Right atrium auricular region (tissue), 2 donors: Measurements from ENCODE around the gene FHIT. TPM values are rescaled to one million over a fixed set of nuclear protein-coding genes. Genes with fewer than 3 reads are reported as not detected.

Experiments used
- DNase-seq: peaks from one replicate; pipeline ENCODE4 v3.0.0-alpha.2; 2019; ENCODE audit warnings: low spot score
- H3K27ac ChIP-seq, 2 donors: fragments of 200-600 bp; sonication (generic); 1 replicate in 1 of 2; 2 replicates in 1 of 2; pipeline ENCODE4 v1.5.1; 2016 to 2019
- H3K27me3 ChIP-seq, 2 donors: fragments of 200-600 bp; sonication (generic); one replicate each; pipeline versions ENCODE4 v1.5.1 to v1.6.0; 2017 to 2019
- H3K36me3 ChIP-seq: fragments of 200-600 bp; sonication (generic); one replicate; pipeline ENCODE4 v1.5.1; 2016
- H3K4me1 ChIP-seq, 2 donors: fragments of 200-600 bp; sonication (generic); one replicate each; pipeline versions ENCODE4 v1.5.1 to v1.6.0; 2017 to 2019
- H3K4me3 ChIP-seq, 2 donors: fragments of 200-600 bp; sonication (generic); 1 replicate in 1 of 2; 2 replicates in 1 of 2; pipeline ENCODE4 v1.5.1; 2017 to 2019; ENCODE audit warnings: mild to moderate bottlenecking in 1 of 2, moderate library complexity in 1 of 2
- H3K9me3 ChIP-seq, 2 donors: fragments of 200-600 bp; sonication (generic); one replicate each; pipeline ENCODE4 v1.5.1; 2019
- total RNA-seq, 2 donors: library from RNA; depleted of rRNA; stranded (reverse); fragments of >200 nt; gene quantifications; one replicate each; pipeline ENCODE4 v1.1.0, GENCODE V29; 2016
- TF ChIP-seq, protein P1 (sequence below), 2 donors: fragments of 200-600 bp; sonication (generic); IDR thresholded peaks; one replicate each; pipeline ENCODE4 v1.5.1; 2019; ENCODE audit warnings: antibody characterized with exemption in 2 of 2

The FHIT gene
- total RNA-seq, 2 donors from 2014 or later = 10.4 to 11.0 TPM

DNA sequence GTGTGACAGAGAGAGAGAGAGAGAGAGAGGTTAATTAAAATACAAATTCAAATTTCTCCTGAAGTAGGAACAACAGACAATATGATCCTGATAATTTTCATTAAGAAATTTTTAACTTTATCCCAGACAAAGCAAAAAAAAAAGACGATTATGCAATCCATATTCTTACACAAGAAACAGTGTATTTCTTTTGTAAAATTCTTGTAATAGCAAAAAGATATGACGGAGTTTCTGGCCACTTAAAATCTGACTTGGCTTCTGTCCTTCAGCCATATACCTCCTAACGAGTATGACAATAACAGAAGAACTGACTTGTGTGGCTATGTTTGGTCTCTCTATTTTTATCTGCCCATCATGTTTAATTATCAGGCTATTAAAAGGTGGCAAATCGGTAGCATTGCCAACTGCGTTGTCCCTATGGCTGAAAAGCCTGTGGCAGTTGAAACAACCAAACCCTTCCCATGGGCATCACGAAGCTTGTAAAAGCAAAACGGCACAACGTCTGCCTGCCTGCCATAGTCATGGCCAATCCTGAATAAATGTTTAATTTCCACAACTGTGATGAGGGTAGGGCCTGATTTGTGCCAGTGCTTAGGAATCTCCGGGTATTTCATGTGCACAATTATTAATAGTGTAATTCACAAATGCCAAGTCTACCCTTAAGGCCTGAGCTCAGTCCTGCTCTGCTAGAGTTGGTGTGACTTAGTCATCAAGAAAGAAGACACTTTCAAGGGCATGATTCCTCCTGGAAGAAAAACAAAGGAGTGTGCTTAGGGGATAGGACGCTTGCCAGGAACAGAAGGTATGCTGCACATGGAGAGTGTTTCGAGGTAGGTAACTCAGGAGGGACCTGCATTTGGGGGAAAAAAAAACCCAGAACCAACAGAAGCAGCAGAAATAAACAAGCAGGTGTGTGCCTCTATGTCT, 1090.2 kb downstream of the FHIT start:
- Histone ChIP-seq H3K27ac (no peak overlapping the region), H3K36me3 (no peaks in the 10 kb centered on the region), H3K4me3 (no peak overlapping the region), H3K27me3 (no peaks in the 10 kb centered on the region), H3K9me3 (no peaks in the 10 kb centered on the region), H3K4me1 (peaks cover 0 to 11% of the 10 kb centered on the region in 2 donors)
- TF ChIP-seq, protein P1, sequence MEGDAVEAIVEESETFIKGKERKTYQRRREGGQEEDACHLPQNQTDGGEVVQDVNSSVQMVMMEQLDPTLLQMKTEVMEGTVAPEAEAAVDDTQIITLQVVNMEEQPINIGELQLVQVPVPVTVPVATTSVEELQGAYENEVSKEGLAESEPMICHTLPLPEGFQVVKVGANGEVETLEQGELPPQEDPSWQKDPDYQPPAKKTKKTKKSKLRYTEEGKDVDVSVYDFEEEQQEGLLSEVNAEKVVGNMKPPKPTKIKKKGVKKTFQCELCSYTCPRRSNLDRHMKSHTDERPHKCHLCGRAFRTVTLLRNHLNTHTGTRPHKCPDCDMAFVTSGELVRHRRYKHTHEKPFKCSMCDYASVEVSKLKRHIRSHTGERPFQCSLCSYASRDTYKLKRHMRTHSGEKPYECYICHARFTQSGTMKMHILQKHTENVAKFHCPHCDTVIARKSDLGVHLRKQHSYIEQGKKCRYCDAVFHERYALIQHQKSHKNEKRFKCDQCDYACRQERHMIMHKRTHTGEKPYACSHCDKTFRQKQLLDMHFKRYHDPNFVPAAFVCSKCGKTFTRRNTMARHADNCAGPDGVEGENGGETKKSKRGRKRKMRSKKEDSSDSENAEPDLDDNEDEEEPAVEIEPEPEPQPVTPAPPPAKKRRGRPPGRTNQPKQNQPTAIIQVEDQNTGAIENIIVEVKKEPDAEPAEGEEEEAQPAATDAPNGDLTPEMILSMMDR (IDR thresholded peaks at IDR 0.05) = no peak
- DNase-seq = no peak

DNA sequence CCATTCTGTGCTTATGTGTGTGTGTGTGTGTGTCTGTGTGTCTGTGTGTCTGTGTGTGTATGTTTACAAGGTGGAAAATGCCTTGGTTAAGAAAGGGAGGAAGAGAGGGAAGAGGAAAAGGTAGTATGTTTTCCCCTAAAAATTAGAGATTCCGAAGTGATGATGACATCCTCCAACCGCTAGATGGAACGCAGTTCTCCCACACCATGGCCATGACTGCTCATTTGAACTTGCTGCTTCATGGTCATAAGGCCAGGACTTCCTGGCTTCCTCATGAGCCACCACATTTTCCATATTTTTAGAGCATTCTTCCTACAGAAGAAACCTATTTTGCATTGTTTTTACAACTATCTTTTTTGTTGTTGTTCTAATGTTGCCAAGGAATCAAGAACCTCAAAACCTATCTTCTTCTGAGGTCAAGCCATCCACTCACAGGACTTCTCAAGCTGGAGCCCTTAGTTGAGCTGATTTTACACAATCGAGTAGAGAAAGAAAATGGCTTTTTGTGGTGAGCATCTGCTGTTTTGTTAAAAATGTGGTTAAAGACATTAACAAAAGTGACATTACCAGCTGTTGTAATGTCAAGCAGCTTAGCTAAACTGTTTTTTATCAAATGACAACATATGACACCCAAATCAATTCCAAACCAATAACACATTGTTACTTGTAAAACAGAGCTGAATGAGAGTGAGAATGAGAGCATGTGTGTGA, 1091.0 kb downstream of the FHIT start:
- no peak for DNase-seq
- H3K27ac ChIP-seq = no peak overlapping the region
- H3K9me3 ChIP-seq = no peaks in the 10 kb centered on the region
- peaks cover 0 to 11% of the 10 kb centered on the region in 2 donors for H3K4me1 ChIP-seq
- H3K36me3 ChIP-seq = no peaks in the 10 kb centered on the region
- H3K27me3 ChIP-seq = no peaks in the 10 kb centered on the region
- no peak overlapping the region for H3K4me3 ChIP-seq
- TF ChIP-seq, protein P1 (IDR thresholded peaks at IDR 0.05) = no peak

- H3K9me3 ChIP-seq = no peaks in the 10 kb centered on the region
- peaks cover 0 to 7% of the 10 kb centered on the region in 2 donors for H3K4me1 ChIP-seq
- H3K27me3 ChIP-seq = no peaks in the 10 kb centered on the region
- H3K4me3 ChIP-seq = no peak overlapping the region
- TF ChIP-seq, protein P1 (IDR thresholded peaks at IDR 0.05) = no peak
- no peak for DNase-seq
- no peak overlapping the region for H3K27ac ChIP-seq
- H3K36me3 ChIP-seq = no peaks in the 10 kb centered on the region
These were observed 1093.2 kb downstream of the FHIT start for GRCh38 chr3:60158035-60158434.

DNA sequence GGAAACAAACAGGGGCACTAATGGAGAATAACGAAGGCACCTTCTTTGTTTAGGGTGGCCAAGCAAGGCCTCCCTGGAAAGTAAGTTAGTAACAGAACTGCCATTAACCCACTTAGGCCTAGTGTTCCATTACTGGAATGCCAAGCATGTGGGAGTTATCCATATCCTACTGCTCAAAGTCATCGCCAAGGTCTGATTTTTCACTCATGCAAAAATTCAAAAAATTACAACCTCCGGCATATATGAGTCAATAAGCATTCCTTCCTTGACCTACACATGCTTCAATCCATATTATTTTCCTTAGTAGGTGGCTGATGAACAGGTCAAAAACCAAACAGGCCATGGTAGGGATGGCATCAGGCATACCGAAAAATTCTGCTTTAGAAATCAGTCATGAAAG, 1097.2 kb downstream of the FHIT start:
- Histone ChIP-seq H3K9me3 (no peaks in the 10 kb centered on the region), H3K4me1 (no peaks in the 10 kb centered on the region), H3K27ac (no peak overlapping the region), H3K36me3 (no peaks in the 10 kb centered on the region), H3K27me3 (no peaks in the 10 kb centered on the region), H3K4me3 (no peak overlapping the region)
- DNase-seq = no peak
- TF ChIP-seq, protein P1 (IDR thresholded peaks at IDR 0.05) = no peak

DNA sequence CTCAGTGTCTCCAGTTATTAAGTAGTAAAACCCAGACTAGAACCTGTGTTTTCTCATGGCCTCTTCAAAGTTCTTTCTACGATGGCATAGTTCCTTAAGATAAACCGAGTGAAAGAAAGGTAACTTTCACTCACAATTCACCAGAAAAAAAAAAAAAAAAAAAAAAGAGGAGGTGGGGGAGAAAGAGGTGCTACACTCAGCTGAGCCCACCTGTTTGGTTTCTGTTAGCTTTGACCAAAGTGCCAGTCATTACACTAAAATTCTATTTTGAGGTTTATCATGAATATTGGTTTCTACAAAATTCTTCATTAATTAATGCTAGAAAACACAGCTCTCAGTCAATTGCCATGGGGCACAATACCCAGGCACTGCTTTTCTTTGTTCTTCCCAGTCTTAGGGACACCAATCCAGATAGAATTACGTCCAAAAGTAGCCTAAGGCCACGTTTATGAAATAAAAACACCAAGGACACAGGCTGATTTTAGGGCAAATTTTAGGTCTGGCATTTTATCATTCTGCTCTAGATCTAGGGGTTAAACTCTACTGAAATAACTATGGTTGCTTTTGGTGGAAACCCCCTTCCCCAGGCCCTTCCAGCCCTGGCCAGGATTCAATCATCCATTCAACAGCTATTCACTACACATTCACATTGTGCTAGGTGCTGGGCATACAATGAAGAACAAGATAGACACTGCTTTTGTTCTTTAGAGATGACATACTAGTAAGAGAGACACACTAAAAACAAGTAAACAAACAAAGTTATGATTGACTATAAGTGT, 1097.8 kb downstream of the FHIT start:
- no peaks in the 10 kb centered on the region for H3K4me1 ChIP-seq
- no peaks in the 10 kb centered on the region for H3K36me3 ChIP-seq
- H3K4me3 ChIP-seq = no peak overlapping the region
- no peak for DNase-seq
- H3K9me3 ChIP-seq = no peaks in the 10 kb centered on the region
- no peak overlapping the region for H3K27ac ChIP-seq
- TF ChIP-seq, protein P1 (IDR thresholded peaks at IDR 0.05) = no peak
- no peaks in the 10 kb centered on the region for H3K27me3 ChIP-seq
